Neutrophil (primary cell): ENCODE measurements around the gene MUCL3.

ENCODE experiments used
- H3K27ac ChIP-seq: fragments of 200-600 bp; sonication (generic); 2 replicates; pipeline ENCODE4 v1.5.1; 2016; ENCODE audit warnings: mild to moderate bottlenecking, moderate library complexity
- H3K27me3 ChIP-seq: fragments of 200-600 bp; sonication (generic); 2 replicates; pipeline ENCODE4 v1.6.0; 2016; ENCODE audit warnings: mild to moderate bottlenecking
- H3K36me3 ChIP-seq: fragments of 200-600 bp; sonication (generic); 2 replicates; pipeline ENCODE4 v1.5.1; 2017
- H3K4me1 ChIP-seq, 2 experiments: fragments of 200-600 bp in 1 of 2; sonication (generic) in 1 of 2; 1 replicate in 1 of 2; 2 replicates in 1 of 2; pipeline versions ENCODE4 v1.5.1 to v1.6.1; 2013 to 2016; ENCODE audit warnings: low read depth in 1 of 2, low read length in 1 of 2, mild to moderate bottlenecking in 1 of 2, moderate library complexity in 1 of 2; ENCODE audit not compliant: control insufficient read depth in 1 of 2, insufficient read depth in 1 of 2
- H3K4me3 ChIP-seq, 2 experiments: fragments of 200-600 bp in 1 of 2; sonication (generic) in 1 of 2; 1 replicate in 1 of 2; 2 replicates in 1 of 2; pipeline ENCODE4 v1.5.1; 2013 to 2016; ENCODE audit warnings: low read depth in 1 of 2, low read length in 1 of 2, mild to moderate bottlenecking in 1 of 2, moderate library complexity in 1 of 2
- H3K9me3 ChIP-seq: fragments of 200-600 bp; sonication (generic); 2 replicates; pipeline ENCODE4 v1.5.1; 2016
- TF ChIP-seq, protein P1 (sequence below): fragments of 200-600 bp; sonication (generic); IDR thresholded peaks from 2 replicates; pipeline ENCODE4 v1.5.1; 2016; ENCODE audit warnings: antibody characterized with exemption

The MUCL3 gene

DNA sequence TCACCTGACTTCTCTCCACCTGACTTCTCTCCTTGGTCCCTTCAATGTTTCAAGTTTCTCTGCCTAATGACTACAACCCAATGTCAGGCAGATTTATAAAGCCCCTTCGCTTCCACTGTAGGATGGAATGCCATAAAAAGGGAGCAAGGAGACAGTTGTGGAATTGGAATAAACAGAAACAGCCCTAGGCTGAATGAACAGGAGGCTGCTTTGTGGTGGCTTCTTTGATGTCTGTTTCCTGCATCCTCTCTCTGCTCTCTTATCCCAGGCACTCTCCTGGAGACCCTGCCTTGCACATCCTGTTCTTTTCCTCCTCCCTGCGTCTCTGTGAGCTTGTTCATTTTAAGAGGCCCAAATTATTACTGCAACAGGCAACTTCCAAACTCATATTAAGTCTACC lies 16.9 kb downstream of the MUCL3 start:
- Histone ChIP-seq H3K4me1 (peaks cover 8 to 9% of the 10 kb centered on the region in 2 experiments), H3K27me3 (peaks cover 95% of the 10 kb centered on the region)
- TF ChIP-seq, protein P1, sequence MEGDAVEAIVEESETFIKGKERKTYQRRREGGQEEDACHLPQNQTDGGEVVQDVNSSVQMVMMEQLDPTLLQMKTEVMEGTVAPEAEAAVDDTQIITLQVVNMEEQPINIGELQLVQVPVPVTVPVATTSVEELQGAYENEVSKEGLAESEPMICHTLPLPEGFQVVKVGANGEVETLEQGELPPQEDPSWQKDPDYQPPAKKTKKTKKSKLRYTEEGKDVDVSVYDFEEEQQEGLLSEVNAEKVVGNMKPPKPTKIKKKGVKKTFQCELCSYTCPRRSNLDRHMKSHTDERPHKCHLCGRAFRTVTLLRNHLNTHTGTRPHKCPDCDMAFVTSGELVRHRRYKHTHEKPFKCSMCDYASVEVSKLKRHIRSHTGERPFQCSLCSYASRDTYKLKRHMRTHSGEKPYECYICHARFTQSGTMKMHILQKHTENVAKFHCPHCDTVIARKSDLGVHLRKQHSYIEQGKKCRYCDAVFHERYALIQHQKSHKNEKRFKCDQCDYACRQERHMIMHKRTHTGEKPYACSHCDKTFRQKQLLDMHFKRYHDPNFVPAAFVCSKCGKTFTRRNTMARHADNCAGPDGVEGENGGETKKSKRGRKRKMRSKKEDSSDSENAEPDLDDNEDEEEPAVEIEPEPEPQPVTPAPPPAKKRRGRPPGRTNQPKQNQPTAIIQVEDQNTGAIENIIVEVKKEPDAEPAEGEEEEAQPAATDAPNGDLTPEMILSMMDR = no peak

DNA sequence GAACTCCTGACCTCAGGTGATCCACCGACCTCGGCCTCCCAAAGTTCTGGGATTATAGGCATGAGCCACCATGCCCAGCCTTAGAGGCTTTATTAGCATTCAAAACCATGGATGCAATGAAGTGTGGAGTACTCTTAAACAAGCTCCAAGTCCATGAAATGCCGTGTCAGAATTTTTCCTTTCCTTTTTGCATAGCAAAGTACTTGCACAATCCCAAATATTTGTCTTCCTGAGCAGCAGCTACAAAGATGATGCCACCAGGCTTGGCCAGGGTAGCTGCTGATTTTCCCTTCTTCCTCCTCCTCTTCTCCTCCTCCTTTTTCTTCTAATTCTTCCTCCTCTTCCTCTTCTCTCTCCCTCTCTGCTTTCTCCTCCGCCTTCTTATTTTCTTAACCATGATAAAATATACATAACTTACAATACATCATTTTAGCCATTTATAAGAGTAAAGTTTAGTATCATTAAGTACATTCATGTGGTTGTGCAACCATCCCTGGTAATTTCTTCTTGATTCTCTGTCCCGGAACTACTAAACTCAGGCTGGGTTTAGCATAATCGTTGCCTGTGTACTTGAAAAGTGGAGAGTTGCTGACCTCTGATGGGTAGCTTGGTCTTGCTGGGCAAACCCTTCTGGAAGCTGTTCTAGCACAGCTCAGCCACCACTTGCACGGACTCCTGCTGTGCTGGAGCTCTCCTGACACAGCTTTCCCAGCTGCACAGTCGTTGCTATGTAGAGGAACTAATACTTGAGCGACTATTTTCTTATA lies 20.3 kb downstream of the MUCL3 start:
- no peaks in the 10 kb centered on the region for H3K36me3 ChIP-seq
- peaks cover 84% of the 10 kb centered on the region for H3K27me3 ChIP-seq
- no peaks in the 10 kb centered on the region for H3K9me3 ChIP-seq
- no peaks in the 10 kb centered on the region for H3K4me1 ChIP-seq
- H3K4me3 ChIP-seq = no peak overlapping the region
- TF ChIP-seq, protein P1 = no peak
- H3K27ac ChIP-seq = no peak overlapping the region

More for the DNA sequence above, 16.9 kb downstream of the MUCL3 start:
- Histone ChIP-seq H3K9me3 (no peaks in the 10 kb centered on the region), H3K36me3 (no peaks in the 10 kb centered on the region), H3K27ac (no peak overlapping the region), H3K4me3 (no peak overlapping the region)

DNA sequence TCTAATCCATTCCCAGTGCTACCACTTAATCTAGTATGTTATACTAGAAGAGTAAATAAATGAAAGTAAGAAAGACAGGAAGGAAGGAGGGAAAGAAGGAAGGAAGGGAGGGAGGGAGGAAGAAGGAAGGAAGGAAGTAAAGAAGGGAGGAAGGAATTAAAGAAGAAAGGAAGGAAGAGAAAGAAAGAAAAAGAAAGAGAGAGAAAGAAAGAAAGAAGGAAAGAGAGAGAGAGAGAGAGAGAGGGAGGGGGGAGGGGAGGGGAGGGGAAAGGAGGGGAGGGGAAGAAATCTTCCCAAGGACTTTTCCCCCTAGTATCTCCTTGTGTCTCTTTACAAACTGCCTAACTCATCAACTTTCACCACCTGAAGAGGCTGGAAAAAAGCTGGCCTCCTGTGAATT lies 21.9 kb downstream of the MUCL3 start:
- H3K9me3 ChIP-seq = no peaks in the 10 kb centered on the region
- no peak overlapping the region for H3K27ac ChIP-seq
- peaks cover 76% of the 10 kb centered on the region for H3K27me3 ChIP-seq
- no peak overlapping the region for H3K4me3 ChIP-seq
- no peaks in the 10 kb centered on the region for H3K36me3 ChIP-seq
- H3K4me1 ChIP-seq = no peaks in the 10 kb centered on the region
- TF ChIP-seq, protein P1 = no peak

DNA sequence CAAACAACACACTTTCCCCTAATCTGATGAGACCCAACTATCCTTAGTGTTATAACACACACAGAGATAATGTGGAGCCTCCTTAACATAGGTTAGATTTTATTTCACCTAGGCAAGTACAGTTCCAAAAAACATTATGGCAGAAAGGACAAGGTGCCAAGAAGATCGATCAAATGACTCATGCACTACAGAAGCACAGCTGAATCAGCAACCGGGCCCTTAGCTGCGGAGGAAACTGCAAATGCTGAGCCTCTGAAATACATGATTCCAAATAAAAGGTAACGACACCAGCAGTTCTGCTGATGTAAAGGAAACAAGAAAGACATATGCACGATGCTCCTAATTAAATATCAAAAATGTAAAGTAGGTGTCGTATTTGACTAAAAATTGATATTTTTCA lies 22.9 kb downstream of the MUCL3 start:
- Histone ChIP-seq H3K27me3 (peaks cover 67% of the 10 kb centered on the region), H3K9me3 (no peaks in the 10 kb centered on the region), H3K4me3 (no peak overlapping the region)

DNA sequence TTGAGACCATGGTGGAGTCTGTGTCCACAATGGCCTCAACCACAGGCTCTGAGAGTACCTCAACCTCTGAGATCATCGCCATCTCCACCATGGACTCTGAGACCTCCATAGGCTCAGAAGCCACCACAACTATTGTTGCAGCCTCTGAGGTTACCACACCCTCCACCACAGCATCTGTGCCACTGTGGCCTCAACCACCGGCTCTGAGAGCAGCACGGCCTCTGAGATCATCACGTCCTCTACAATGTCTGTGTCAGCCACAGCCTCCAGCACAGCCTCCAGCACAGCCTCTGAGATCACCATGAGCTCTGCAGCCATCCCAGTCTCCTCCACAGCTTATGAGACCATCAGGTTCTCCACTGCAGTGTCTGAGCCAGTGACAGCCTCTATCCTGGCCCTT lies 23.3 kb downstream of the MUCL3 start:
- no peak overlapping the region for H3K27ac ChIP-seq
- H3K27me3 ChIP-seq = peaks cover 63% of the 10 kb centered on the region
- H3K4me1 ChIP-seq = no peaks in the 10 kb centered on the region
- H3K4me3 ChIP-seq = no peak overlapping the region
- H3K9me3 ChIP-seq = no peaks in the 10 kb centered on the region
- TF ChIP-seq, protein P1 = no peak
- H3K36me3 ChIP-seq = no peaks in the 10 kb centered on the region

More for the DNA sequence above, 22.9 kb downstream of the MUCL3 start:
- Histone ChIP-seq H3K4me1 (no peaks in the 10 kb centered on the region), H3K27ac (no peak overlapping the region), H3K36me3 (no peaks in the 10 kb centered on the region)
- TF ChIP-seq, protein P1 = no peak
